K562 (cell line): Measurements from ENCODE around the gene TMEM100. TPM values are rescaled to one million over a fixed set of nuclear protein-coding genes. Genes with fewer than 3 reads are reported as not detected.

Experiments
- ARHGAP35 ChIP-seq: fragments of 450-650 bp; IDR thresholded peaks from 2 replicates; pipeline ENCODE4 v1.6.1; 2018; ENCODE audit not compliant: partially characterized antibody
- CHCHD3 ChIP-seq: fragments of 250-450 bp; sonication (Bioruptor Pico); IDR thresholded peaks from 2 replicates; pipeline ENCODE4 v2.1.2; 2022; ENCODE audit warnings: mild to moderate bottlenecking
- CREM ChIP-seq: IDR thresholded peaks from 2 replicates; pipeline ENCODE4 v1.6.1; 2014; ENCODE audit warnings: antibody characterized with exemption, low read depth
- FOSL1 ChIP-seq: fragments of 200-800 bp; sonication (Bioruptor generic); conservative IDR thresholded peaks from 2 replicates; pipeline ENCODE4 v1.6.1; 2016; ENCODE audit warnings: missing genetic modification characterization, missing compliant biosample characterization
- GABPB1 ChIP-seq: sonication (generic); formaldehyde crosslinking; IDR thresholded peaks from 2 replicates; pipeline ENCODE4 v1.8.0; 2022; ENCODE audit warnings: mild to moderate bottlenecking, missing genetic modification reagents
- GTF3C2 ChIP-seq: IDR thresholded peaks from 3 replicates; pipeline ENCODE4 v1.6.1; 2011; ENCODE audit warnings: borderline replicate concordance, mild to moderate bottlenecking, moderate library complexity; ENCODE audit not compliant: insufficient read length; ENCODE audit errors: extremely low read depth
- HDAC2 ChIP-seq: fragments of 450-650 bp; IDR thresholded peaks from 2 replicates; pipeline ENCODE4 v1.6.1; 2016; ENCODE audit warnings: mild to moderate bottlenecking
- HNRNPK ChIP-seq: fragments of 200-400 bp; formaldehyde crosslinking; IDR thresholded peaks from one replicate; pipeline ENCODE4 v1.6.1; 2018; ENCODE audit warnings: mild to moderate bottlenecking, low read depth, low read length; ENCODE audit not compliant: poor library complexity, severe bottlenecking
- HOXB6 ChIP-seq: fragments of 250-450 bp; sonication (Bioruptor Pico); IDR thresholded peaks from 2 replicates; pipeline ENCODE4 v1.5.1; 2022; ENCODE audit warnings: mild to moderate bottlenecking, borderline replicate concordance
- MAFG ChIP-seq: fragments of 450-650 bp; conservative IDR thresholded peaks from 2 replicates; pipeline ENCODE4 v1.6.1; 2016; ENCODE audit warnings: missing genetic modification characterization, missing compliant biosample characterization
- MTA3 ChIP-seq: fragments of 450-650 bp; formaldehyde crosslinking; IDR thresholded peaks from 2 replicates; pipeline ENCODE4 v1.6.1; 2017; ENCODE audit warnings: mild to moderate bottlenecking, borderline replicate concordance
- NFIX ChIP-seq: fragments of 250-450 bp; sonication (Bioruptor Pico); IDR thresholded peaks from 2 replicates; pipeline ENCODE4 v1.4.0; 2020; ENCODE audit warnings: low read depth, mild to moderate bottlenecking, moderate library complexity
- NFRKB ChIP-seq: fragments of 450-650 bp; IDR thresholded peaks from 2 replicates; pipeline ENCODE4 v1.6.1; 2016; ENCODE audit warnings: low read depth
- POLR2AphosphoS2 ChIP-seq: IDR thresholded peaks from 2 replicates; pipeline ENCODE4 v1.6.1; 2012; ENCODE audit warnings: low read length, improper control_type of control experiment
- SMARCA5 ChIP-seq: fragments of 450-650 bp; IDR thresholded peaks from 2 replicates; pipeline ENCODE4 v1.6.1; 2016
- SMC3 ChIP-seq: conservative IDR thresholded peaks from 2 replicates; pipeline ENCODE4 v1.6.1; 2011; ENCODE audit warnings: low read depth, low read length, improper control_type of control experiment; ENCODE audit not compliant: insufficient read depth
- TAF7 ChIP-seq: fragments of 450-650 bp; IDR thresholded peaks from 2 replicates; pipeline ENCODE4 v1.6.1; 2016; ENCODE audit warnings: missing genetic modification characterization, missing compliant biosample characterization
- XRCC5 ChIP-seq: fragments of 200-400 bp; formaldehyde crosslinking; IDR thresholded peaks from 2 replicates; pipeline ENCODE4 v1.6.1; 2017; ENCODE audit warnings: low read depth, mild to moderate bottlenecking, low read length
- ZNF165 ChIP-seq: fragments of 250-450 bp; sonication (Bioruptor Pico); IDR thresholded peaks from 2 replicates; pipeline ENCODE4 v1.4.0; 2020; ENCODE audit warnings: borderline replicate concordance
- ZNF24 ChIP-seq: fragments of 450-650 bp; IDR thresholded peaks from 2 replicates; pipeline ENCODE4 v1.6.1; 2016
- ZNF384 ChIP-seq: IDR thresholded peaks from 2 replicates; pipeline ENCODE4 v1.6.1; 2012; ENCODE audit warnings: low read depth, low read length, improper control_type of control experiment
- ZNF41 ChIP-seq: fragments of 250-450 bp; sonication (Bioruptor Pico); conservative IDR thresholded peaks from 2 replicates; pipeline ENCODE4 v1.4.0; 2020; ENCODE audit warnings: mild to moderate bottlenecking
- ZNF551 ChIP-seq: fragments of 250-450 bp; sonication (Bioruptor Pico); IDR thresholded peaks from 2 replicates; pipeline ENCODE4 v1.5.0; 2021; ENCODE audit warnings: mild to moderate bottlenecking, moderate library complexity
- ZNF740 ChIP-seq, 3 experiments: fragments of 200-800 bp in 1 of 3; sonication (Bioruptor generic) in 1 of 3; sonication (generic) in 1 of 3; formaldehyde crosslinking in 1 of 3; IDR thresholded peaks; 2 replicates each; pipeline versions ENCODE4 v1.6.1 to v1.8.0; 2016 to 2022; ENCODE audit warnings: mild to moderate bottlenecking in 2 of 3, missing compliant biosample characterization in 2 of 3, missing genetic modification characterization in 2 of 3, missing genetic modification reagents in 1 of 3
- polyA plus RNA-seq, 8 experiments: library from polyadenylated mRNA; depleted of rRNA in 4 of 8; stranded (reverse) in 5 of 8; unstranded in 3 of 8; fragments of >200 nt; fragmentation: Nextera tagmentation in 2 of 8; fragmentation: Illumina TruSeq in 1 of 8; extraction: Ambion mirVana in 2 of 8; extraction: Trizol in 1 of 8; gene quantifications; 2 replicates each; pipeline versions ENCODE4 v1.2.1 to v1.2.3, GENCODE V29; 2011 to 2014; ENCODE audit warnings: inconsistent platforms in 1 of 8, missing spikeins in 1 of 8
- total RNA-seq, 7 experiments: library from RNA; depleted of rRNA in 6 of 7; stranded (reverse); fragments of >200 nt in 6 of 7; fragmentation: Illumina TruSeq in 2 of 7; extraction: Trizol in 2 of 7; gene quantifications; 2 replicates each; pipeline versions ENCODE4 v1.2.1 to v1.2.3, GENCODE V29; 2011 to 2021; ENCODE audit warnings: low replicate concordance in 1 of 7

Gene TMEM100
- total and polyA plus RNA-seq, 9 of the 15 experiments (the other 6 are each of a cell fraction or from before 2014, with no cell fraction given) = 0.12 to 0.50 (median 0.19) TPM

GRCh38 chr17:55737976-55738501 is 15.4 kb upstream of the TMEM100 start (continued):
- no peak for TF ChIP-seq ZNF41 (CRISPR knock-in tag)
- TF ChIP-seq CREM = peak; percentile 32; the same call in 1 of the 2 replicates
- TF ChIP-seq ZNF551 (CRISPR knock-in tag) = no peak
- TF ChIP-seq CHCHD3 (CRISPR knock-in tag) = no peak
- no peak for TF ChIP-seq HNRNPK
- 0 out of 2 replicates have a peak, but pooled peaks have one; percentile 59 for TF ChIP-seq HDAC2
- TF ChIP-seq MAFG (tag) = 0 out of 2 replicates have a peak, but pooled peaks have one; percentile 35
- no peak for TF ChIP-seq TAF7 (tag)
- no peak for TF ChIP-seq XRCC5
- no peak for TF ChIP-seq ZNF384
- TF ChIP-seq SMC3 = no peak
- no peak for TF ChIP-seq ZNF24
- no peak for TF ChIP-seq NFIX (CRISPR knock-in tag)
- TF ChIP-seq GTF3C2 = no peak
- no peak for TF ChIP-seq MTA3
- TF ChIP-seq FOSL1 = peak; percentile 42; the same call in 1 of the 2 replicates
- no peak for TF ChIP-seq SMARCA5
- no peak for TF ChIP-seq ZNF165 (CRISPR knock-in tag)
- no peak for TF ChIP-seq GABPB1 (CRISPR knock-in tag)
- TF ChIP-seq ZNF740 (CRISPR knock-in tag; IDR thresholded peaks at IDR 0.05) = no peak
- no peak for TF ChIP-seq ZNF740 (tag; IDR thresholded peaks at IDR 0.05)
- TF ChIP-seq HOXB6 (CRISPR knock-in tag) = no peak
- TF ChIP-seq POLR2AphosphoS2 = no peak
- TF ChIP-seq ARHGAP35 = no peak
- TF ChIP-seq NFRKB = peak; percentile 88; the same call in 1 of the 2 replicates
